Melanocyte of skin (primary cell): ENCODE measurements around the gene CELA2B. TPM values are rescaled to one million over a fixed set of nuclear protein-coding genes. Genes with fewer than 3 reads are reported as not detected.

Source experiments
- total RNA-seq, 2 donors: library from RNA; depleted of rRNA; stranded (reverse); fragments of >200 nt; gene quantifications; 2 replicates each; pipeline ENCODE4 v1.2.3, GENCODE V29; 2012

CELA2B gene
- total RNA-seq = not detected

DNA sequence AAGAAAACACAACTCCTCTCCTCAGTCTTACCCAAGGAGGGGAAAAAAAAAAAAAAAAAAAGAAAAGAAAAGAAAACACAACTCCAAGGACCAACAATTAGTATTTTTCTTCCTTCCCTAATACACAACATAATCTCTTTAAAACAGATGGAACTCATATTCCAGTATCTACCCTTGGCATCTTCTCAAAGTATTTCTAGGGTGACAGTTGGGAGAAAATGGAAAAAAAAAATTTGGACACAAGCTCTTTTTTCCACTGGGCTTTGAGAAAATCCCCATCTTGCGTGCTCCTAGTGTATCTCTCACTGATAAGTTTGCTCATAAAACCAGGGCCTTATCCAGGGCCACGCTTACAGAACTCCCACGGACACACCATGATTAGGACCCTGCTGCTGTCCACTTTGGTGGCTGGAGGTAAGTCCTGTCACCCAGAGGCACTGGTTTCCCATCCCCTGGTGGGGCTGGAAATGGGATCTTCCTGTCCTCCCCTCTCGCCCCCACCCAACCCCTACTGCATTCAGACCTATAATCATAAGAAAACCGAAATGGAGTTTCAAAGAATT lies at the start of gene CELA2B:
Gene CELA2B (plus strand): TSS at position 353 of the 563 bp plus-strand sequence. CDS start 22 bp downstream, at position 375.

DNA sequence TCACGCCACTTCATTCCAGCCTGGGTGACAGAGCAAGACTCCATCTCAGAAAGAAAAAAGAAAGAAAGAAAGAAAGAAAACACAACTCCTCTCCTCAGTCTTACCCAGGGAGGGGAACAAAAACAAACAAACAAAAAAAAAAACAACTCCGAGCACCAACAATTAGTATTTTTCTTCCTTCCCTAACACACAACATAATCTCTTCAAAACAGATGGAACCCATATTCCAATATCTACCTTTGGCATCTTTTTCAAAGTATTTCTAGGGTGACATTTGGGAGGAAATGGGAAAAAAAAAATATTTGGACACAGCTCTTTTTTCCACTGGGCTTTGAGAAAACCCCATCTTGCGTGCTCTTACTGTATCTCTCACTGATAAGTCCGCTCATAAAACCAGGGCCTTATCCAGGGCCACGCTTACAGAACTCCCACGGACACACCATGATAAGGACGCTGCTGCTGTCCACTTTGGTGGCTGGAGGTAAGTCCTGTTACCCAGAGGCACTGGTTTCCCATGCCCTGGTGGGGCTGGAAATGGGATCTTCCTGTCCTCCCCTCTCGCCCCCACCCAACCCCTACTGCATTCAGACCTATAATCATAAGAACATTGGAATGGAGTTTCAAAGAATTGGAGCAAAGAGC lies 19.5 kb upstream of the CELA2B start, which contains the start of gene CELA2A:
Gene CELA2A (plus strand): TSS at position 420 of the 642 bp plus-strand sequence. CDS start 22 bp downstream, at position 442.

DNA sequence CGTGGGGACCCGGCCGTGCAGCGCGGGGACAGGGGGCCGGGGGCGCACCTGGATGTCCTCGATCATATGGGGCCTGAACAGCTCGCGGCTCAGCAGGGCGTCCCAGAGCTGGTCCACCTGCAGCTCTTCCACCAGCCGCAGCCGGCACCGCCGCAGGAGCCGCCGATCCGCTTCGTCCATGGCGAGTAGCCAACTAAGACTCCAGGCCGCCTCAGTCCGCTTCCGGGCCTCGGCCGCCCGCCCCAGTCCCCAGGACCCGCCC lies 48.0 kb downstream of the CELA2B start, which contains the start of gene CASP9:
Gene CASP9 (minus strand): TSS at position 195 of the 262 bp plus-strand sequence. CDS start 15 bp downstream, at position 180.

DNA sequence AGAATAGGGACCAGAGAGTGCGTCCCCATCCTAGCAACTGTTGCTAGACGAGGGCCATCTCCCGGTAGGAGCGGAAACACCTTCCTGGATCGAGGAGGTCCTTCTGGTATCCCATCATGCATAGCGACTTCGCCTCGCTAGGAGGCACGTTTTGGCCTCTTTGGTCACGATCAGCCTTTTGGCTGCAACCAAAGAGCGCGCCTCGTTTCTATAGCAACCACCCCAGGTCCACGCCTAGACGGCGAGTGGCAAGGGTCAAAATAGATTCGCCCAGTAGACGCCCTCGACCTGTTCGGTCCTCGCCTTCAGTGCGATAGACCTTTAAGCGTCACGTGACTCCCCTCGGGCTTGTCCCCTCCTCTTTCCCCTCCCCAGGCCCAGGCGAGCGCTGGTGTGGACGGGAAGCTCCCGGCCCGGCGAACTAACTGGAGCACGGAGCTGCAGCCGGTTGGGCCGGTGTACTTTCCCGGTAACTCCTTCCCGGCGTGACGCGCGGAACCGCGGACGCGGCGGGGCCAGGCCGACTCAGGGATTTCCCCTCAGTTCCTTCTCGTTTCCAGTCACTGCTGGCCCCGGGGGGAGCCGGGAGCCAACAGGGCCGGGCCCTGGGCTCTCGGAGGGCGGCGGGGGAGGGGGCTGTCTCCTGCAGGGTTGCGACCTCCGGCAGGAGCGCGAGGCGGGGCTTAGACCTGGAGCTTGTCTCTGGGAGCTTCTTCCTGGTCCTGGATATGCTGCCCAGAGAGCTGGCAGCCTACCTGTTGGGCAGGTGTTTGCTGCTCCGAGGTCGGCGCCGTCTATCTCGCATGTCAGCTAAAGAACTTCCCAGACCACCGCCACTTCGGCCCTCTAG lies 50.8 kb downstream of the CELA2B start, which contains the start of gene DNAJC16:
Gene DNAJC16 (plus strand): TSS at position 359 of the 850 bp plus-strand sequence. CDS start 2,258 bp downstream, outside the sequence.

Other genes with a start within 250 kb of the CELA2B start
- under 1 TPM; under 0.01 TPM for gene FHAD1, start 228.9 kb upstream of the CELA2B start, total RNA-seq
- 10 to 100 TPM; 25.5 to 50.0 TPM for gene EFHD2, start 66.2 kb upstream of the CELA2B start, total RNA-seq
- not detected for gene CTRC, start 37.7 kb upstream of the CELA2B start, total RNA-seq
- not detected for gene CELA2A, start 19.4 kb upstream of the CELA2B start, total RNA-seq
- gene CASP9, start 48.1 kb downstream of the CELA2B start, total RNA-seq = 1 to 10 TPM; 7.7 to 7.9 TPM
- gene DNAJC16, start 50.7 kb downstream of the CELA2B start, total RNA-seq = 10 to 100 TPM; 17.9 to 20.3 TPM
- gene AGMAT, start 108.9 kb downstream of the CELA2B start, total RNA-seq = 1 to 10 TPM; 1.4 to 2.7 TPM
- gene DDI2, start 141.4 kb downstream of the CELA2B start, total RNA-seq = 10 to 100 TPM; 41.6 to 47.1 TPM
- gene PLEKHM2, start 208.2 kb downstream of the CELA2B start, total RNA-seq = 100 to 1,000 TPM; 108 to 113 TPM